ENCODE measurements around the gene XKR8. TPM values are rescaled to one million over a fixed set of nuclear protein-coding genes. Genes with fewer than 3 reads are reported as not detected.

The XKR8 gene
- total and polyA plus RNA-seq, 9 of the 15 experiments (the other 6 are each of a cell fraction or from before 2014, with no cell fraction given): 0.45 to 2.8 (median 1.7) TPM

- no peak overlapping the region for H3K4me2 ChIP-seq (ENCODE audit: insufficient read depth, low read length)
Measured at GRCh38 chr1:27949027-27949426, 10.7 kb upstream of the XKR8 start.

GRCh38 chr1:27951396-27951795, 8.4 kb upstream of the XKR8 start:
- intact Hi-C loops (cut with micrococcal nuclease): no loop called here
- Histone ChIP-seq H2AFZ (ENCODE audit: low read depth, low read length) (no peak overlapping the region), H3K4me2 (ENCODE audit: insufficient read depth, low read length) (no peak overlapping the region), H3K4me1 (replicated peaks in 1 of 2; ENCODE audit: control insufficient read depth in 2 of 2, insufficient read depth in 2 of 2, low read length in 2 of 2) (peaks cover 2 to 12% of the 10 kb centered on the region in 2 experiments; a peak in 4 of 5 replicates), H3K27ac (ENCODE audit: extremely low read depth, low read depth, low read length) (no peak overlapping the region), H3K9ac (ENCODE audit: insufficient read depth in 1 of 2, low read depth in 2 of 2, low read length in 2 of 2) (no peak overlapping the region), H3K27me3 (ENCODE audit: control insufficient read depth in 2 of 2, insufficient read depth in 2 of 2, low read length in 2 of 2) (peaks cover 2 to 13% of the 10 kb centered on the region in 2 experiments; a peak in 2 of 5 replicates), H3K4me3 (no peak overlapping the region), H3K36me3 (ENCODE audit: control insufficient read depth, insufficient read depth, low read length) (no peaks in the 10 kb centered on the region), H3K9me1 (ENCODE audit: control insufficient read depth, insufficient read depth, low read length) (no peaks in the 10 kb centered on the region), H3K79me2 (ENCODE audit: control insufficient read depth, insufficient read depth, low read length) (no peaks in the 10 kb centered on the region), H3K9me3 (replicated peaks; ENCODE audit: control insufficient read depth, insufficient read depth, low read depth, low read length) (no peaks in the 10 kb centered on the region), H4K20me1 (replicated peaks; ENCODE audit: control insufficient read depth, insufficient read depth, low read length) (no peaks in the 10 kb centered on the region; the same call in 1 of the 2 replicates)
- in situ Hi-C loops (cut with MboI): no loop called here
- TF ChIP-seq PATZ1 (CRISPR knock-in tag; IDR thresholded peaks at IDR 0.05; ENCODE audit: borderline replicate concordance): no peak
- peak; percentile 14 for TF ChIP-seq RBM25 (IDR thresholded peaks at IDR 0.05; ENCODE audit: low read depth, low read length, severe bottlenecking)
- TF ChIP-seq ZNF121 (CRISPR knock-in tag; conservative IDR thresholded peaks at IDR 0.05): peak; percentile 90
- ATAC-seq (no peak), DNase-seq (ENCODE audit: extremely low read depth in 1 of 4, low spot score in 3 of 4) (no peak), FAIRE-seq (peak; percentile 32)
- CTCF ChIA-PET (ENCODE audit: low intra/inter-chr PET ratio): no interaction called here
- BruUV-seq (replicated peaks): no TSS peak
- WGBS (ENCODE audit: insufficient coverage, low coverage, missing lambda C conversion rate): 19% methylated on average over 3 of the region's 3 CpGs
- POLR2A ChIA-PET: interaction anchor here (0.6 to 1.3 kb wide), 3 partner anchors 10 to 588 kb away, joined by 3 to 4 read pairs (median 3); no protein-coding TSS in a partner anchor

More at GRCh38 chr1:27949027-27949426, 10.7 kb upstream of the XKR8 start:
- peaks cover 2 to 12% of the 10 kb centered on the region in 2 experiments; a peak in 4 of 5 replicates for H3K4me1 ChIP-seq (replicated peaks in 1 of 2; ENCODE audit: control insufficient read depth in 2 of 2, insufficient read depth in 2 of 2, low read length in 2 of 2)
- FAIRE-seq (no peak), DNase-seq (ENCODE audit: extremely low read depth in 1 of 4, low spot score in 3 of 4) (no peak), ATAC-seq (no peak)
- H3K36me3 ChIP-seq (ENCODE audit: control insufficient read depth, insufficient read depth, low read length): no peaks in the 10 kb centered on the region
- no peaks in the 10 kb centered on the region for H3K9me1 ChIP-seq (ENCODE audit: control insufficient read depth, insufficient read depth, low read length)
- TF ChIP-seq ZNF12 (CRISPR knock-in tag; IDR thresholded peaks at IDR 0.05) (no peak), MXI1 (IDR thresholded peaks at IDR 0.05; ENCODE audit: low read depth, low read length) (no peak), THRAP3 (IDR thresholded peaks at IDR 0.05; ENCODE audit: borderline replicate concordance) (no peak), ZNF695 (CRISPR knock-in tag; IDR thresholded peaks at IDR 0.05) (no peak), ZNF764 (CRISPR knock-in tag; IDR thresholded peaks at IDR 0.05; ENCODE audit: low read depth) (no peak), ZNF511 (CRISPR knock-in tag; IDR thresholded peaks at IDR 0.05) (no peak)
- H3K9ac ChIP-seq (ENCODE audit: insufficient read depth in 1 of 2, low read depth in 2 of 2, low read length in 2 of 2): peak overlapping the region in 1 of 2 experiments; percentile 49; a peak in 1 of 4 replicates
- ChIA-PET POLR2A (interaction anchor here (0.7 to 0.8 kb wide), 3 partner anchors 8 to 187 kb away, joined by 3 read pairs; partner anchors contain the start of gene STX12), CTCF (ENCODE audit: low intra/inter-chr PET ratio) (no interaction called here)
- BruUV-seq (replicated peaks): no TSS peak
- no peaks in the 10 kb centered on the region; the same call in 1 of the 2 replicates for H4K20me1 ChIP-seq (replicated peaks; ENCODE audit: control insufficient read depth, insufficient read depth, low read length)
- no peaks in the 10 kb centered on the region for H3K9me3 ChIP-seq (replicated peaks; ENCODE audit: control insufficient read depth, insufficient read depth, low read depth, low read length)
- H3K79me2 ChIP-seq (ENCODE audit: control insufficient read depth, insufficient read depth, low read length): no peaks in the 10 kb centered on the region
- H2AFZ ChIP-seq (ENCODE audit: low read depth, low read length): no peak overlapping the region
- peaks cover 0 to 1% of the 10 kb centered on the region in 2 experiments; a peak in 1 of 5 replicates for H3K27me3 ChIP-seq (ENCODE audit: control insufficient read depth in 2 of 2, insufficient read depth in 2 of 2, low read length in 2 of 2)
- H3K27ac ChIP-seq (ENCODE audit: extremely low read depth, low read depth, low read length): no peak overlapping the region
- WGBS (ENCODE audit: insufficient coverage, low coverage, missing lambda C conversion rate): 51% methylated on average over 8 of the region's 8 CpGs
- no peak overlapping the region for H3K4me3 ChIP-seq
- intact Hi-C loops (cut with micrococcal nuclease): no loop called here
- in situ Hi-C loops (cut with MboI): no loop called here
